HL-60 (cell line): Measurements from ENCODE around the gene HPSE.

Source experiments
- POLR2AphosphoS5 ChIP-seq: IDR thresholded peaks from 2 replicates; pipeline ENCODE4 v1.6.1; 2012; ENCODE audit warnings: low read depth
- REST ChIP-seq: IDR thresholded peaks from 2 replicates; pipeline ENCODE4 v1.6.1; 2012; ENCODE audit warnings: low read depth; ENCODE audit not compliant: insufficient replicate concordance
- SPI1 ChIP-seq: IDR thresholded peaks from 2 replicates; pipeline ENCODE4 v1.6.1; 2012; ENCODE audit warnings: low read depth, mild to moderate bottlenecking, borderline replicate concordance
- TF ChIP-seq, protein P1 (sequence below): IDR thresholded peaks from one replicate; pipeline ENCODE4 v1.5.1; 2011; ENCODE audit warnings: low read length, control low read depth, inconsistent platforms; ENCODE audit not compliant: insufficient read depth

DNA sequence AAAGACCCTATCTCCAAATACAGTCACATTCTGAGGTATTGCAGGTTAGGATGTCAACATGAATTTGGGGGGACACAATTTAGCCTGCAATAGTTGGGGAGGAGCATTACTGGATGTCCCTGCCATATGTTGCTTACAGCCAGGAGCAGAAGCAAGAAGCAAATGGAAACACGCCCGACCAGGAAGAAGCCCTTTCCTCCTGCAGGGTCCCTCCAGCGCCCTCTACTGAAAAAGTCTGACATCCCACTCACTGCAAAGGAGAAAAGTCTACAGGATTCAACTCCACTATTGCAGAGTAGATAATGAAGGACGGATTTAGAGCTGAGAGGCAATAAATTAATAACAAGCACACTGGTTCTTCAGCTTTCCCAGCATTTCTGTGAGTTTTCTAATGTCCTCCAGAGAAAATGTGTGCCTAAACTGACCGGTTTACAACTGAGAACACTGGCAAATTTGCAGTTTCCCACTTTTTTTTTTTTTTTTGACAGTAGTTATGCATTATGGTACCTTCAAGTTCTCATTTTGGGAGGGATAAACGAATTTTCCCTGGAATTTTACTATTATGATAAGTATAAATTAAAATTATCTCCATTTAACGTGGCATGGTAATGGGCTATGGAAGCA, 81.8 kb downstream of the HPSE start:
- TF ChIP-seq, protein P1, sequence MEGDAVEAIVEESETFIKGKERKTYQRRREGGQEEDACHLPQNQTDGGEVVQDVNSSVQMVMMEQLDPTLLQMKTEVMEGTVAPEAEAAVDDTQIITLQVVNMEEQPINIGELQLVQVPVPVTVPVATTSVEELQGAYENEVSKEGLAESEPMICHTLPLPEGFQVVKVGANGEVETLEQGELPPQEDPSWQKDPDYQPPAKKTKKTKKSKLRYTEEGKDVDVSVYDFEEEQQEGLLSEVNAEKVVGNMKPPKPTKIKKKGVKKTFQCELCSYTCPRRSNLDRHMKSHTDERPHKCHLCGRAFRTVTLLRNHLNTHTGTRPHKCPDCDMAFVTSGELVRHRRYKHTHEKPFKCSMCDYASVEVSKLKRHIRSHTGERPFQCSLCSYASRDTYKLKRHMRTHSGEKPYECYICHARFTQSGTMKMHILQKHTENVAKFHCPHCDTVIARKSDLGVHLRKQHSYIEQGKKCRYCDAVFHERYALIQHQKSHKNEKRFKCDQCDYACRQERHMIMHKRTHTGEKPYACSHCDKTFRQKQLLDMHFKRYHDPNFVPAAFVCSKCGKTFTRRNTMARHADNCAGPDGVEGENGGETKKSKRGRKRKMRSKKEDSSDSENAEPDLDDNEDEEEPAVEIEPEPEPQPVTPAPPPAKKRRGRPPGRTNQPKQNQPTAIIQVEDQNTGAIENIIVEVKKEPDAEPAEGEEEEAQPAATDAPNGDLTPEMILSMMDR, result peak; percentile 75
- no peak for TF ChIP-seq REST
- TF ChIP-seq POLR2AphosphoS5, result peak; percentile 32; the same call in 1 of the 2 replicates
- no peak for TF ChIP-seq SPI1
